Measurements from ENCODE around the gene SHH.

The SHH gene

DNA sequence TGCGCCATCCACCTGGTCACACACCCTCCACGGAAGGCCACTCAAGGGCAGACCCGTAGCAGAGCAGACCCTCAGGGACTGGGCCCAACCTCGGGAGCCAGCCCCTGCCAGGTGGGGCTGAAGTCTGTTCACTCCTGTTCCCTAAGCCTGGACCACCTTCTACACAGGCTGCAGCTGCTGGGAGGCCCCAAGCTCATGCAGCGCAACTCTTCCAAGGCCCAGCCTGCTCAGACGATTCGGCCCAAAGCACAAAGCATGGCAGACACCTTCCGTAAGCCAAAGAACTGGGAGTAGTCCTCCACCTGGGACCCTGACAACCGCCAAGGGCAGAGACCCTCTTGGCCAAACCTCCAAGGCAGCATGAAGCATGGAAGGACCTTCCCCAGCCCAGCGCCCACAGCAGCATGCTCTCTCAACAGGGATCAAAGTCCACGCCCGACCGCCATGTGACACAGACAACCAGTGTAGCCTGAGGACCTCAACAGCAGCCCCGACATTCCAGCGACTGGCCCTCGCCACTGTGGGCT, 11.5 kb downstream of the SHH start:
- DNase-seq: no peak
- no peak for TF ChIP-seq GATA1 (IDR thresholded peaks at IDR 0.05; ENCODE audit: low read depth, low read length)
- TF ChIP-seq POLR2A (IDR thresholded peaks at IDR 0.05; ENCODE audit: low read length): no peak

GRCh38 chr7:155800301-155800700, 12.0 kb downstream of the SHH start:
- no peak for DNase-seq
- no peak for TF ChIP-seq POLR2A (IDR thresholded peaks at IDR 0.05; ENCODE audit: low read length)
- no peak for TF ChIP-seq GATA1 (IDR thresholded peaks at IDR 0.05; ENCODE audit: low read depth, low read length)

DNA sequence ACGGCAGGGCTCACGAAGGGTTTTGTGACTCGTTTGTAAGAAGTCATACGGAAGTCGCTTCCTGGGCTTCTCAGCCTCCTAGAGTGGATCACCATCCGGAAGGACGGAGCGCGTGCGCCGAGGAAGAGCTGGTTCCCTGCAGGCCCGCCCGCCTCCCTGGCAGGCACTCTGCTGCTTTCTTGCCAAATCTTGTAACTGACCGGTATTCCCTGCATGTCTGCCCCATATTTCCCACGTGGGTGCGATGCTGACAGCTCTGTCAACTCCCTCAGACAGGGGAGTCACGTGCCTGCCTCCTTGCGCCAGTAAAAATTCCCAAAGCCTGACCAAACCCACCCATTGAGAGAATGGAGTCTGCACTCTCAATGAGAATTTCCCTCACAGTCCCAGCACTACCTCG, 12.7 kb downstream of the SHH start:
- TF ChIP-seq GATA1 (IDR thresholded peaks at IDR 0.05; ENCODE audit: low read depth, low read length) (no peak), POLR2A (IDR thresholded peaks at IDR 0.05; ENCODE audit: low read length) (no peak)
- no peak for DNase-seq

DNA sequence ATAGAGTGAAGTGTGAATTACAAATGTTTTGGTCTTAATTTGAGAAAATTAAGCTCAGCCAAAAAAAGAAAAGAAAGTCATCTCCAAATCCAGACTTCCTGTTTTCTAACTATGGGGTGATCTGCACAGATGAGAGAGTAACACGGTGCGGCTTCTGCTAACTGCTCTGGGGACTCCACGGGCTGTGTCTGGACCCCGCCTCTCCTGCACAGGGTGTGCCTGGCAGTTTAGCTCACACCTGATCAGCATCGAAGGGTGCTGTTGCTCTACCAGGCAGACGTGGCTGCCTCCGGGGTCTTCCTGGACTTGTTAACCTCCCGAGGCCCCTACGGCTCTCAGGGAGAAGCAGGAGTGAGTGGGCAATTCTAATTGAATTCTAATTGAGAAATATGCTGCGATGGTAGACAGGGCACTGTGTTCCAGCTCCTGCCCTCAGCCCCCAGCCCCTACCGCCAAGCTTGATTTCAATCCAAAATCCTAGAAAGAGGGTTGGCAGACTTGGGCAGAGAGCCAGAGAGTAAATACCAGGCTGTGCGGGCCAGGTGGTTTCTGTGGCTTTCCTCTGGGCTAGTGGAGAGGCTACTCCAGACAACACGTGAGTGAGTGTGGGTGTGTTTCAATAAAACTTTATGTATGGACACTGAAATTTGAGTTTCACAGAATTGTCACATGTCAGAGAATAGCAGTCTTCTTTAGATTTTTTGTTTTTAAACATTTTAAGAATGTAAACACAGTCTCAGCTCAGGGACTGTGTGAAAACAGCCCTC, 13.4 kb downstream of the SHH start:
- no peak for TF ChIP-seq GATA1 (IDR thresholded peaks at IDR 0.05; ENCODE audit: low read depth, low read length)
- no peak for TF ChIP-seq POLR2A (IDR thresholded peaks at IDR 0.05; ENCODE audit: low read length)
- DNase-seq: no peak

DNA sequence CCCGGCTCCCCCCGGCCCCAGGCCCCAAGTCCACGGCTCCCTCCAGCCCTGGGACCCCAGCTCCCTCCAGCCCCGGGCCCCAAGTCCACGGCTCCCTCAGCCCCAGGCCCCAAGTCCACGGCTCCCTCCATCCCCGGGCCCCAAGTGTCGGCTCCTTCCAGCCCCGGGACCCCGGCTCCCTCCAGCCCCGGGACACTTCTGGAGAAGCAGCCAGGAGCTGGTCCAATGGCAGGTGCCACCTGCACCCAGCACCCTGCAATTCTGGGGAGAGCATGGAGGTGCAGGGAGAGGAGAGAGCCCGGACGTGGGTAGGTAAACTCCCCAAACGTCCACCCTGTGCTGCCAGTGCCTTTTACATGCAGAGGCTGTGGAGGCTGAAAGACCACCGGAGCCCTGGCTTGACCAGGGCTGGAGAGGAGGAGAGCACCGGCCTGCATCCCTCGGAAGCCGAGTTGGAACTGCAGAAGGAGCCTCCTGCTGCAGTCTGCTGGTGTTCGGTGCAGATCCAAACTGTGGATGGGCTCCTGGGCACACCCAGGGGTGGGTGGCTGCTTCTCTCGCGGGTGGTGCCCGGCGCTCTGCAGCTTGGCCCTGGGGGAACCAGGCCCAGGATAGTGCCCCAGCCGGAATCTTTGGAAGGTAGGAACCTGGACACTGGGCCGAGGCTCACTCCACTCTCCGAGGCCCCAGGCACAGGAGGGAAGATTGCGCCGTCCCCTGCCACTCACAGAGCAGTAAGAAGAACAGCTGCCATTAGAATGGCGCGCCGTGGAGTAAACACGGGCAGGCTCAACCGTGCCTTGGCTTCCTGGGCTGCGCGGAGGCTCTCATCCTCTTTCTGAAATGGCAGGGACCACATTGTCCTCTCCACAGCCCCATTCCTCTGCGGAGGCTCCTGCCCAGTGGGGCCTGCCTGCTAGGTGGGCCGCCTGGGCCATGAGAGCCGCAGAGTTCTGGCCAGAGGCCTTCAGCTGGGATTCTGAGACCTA, 14.7 kb downstream of the SHH start:
- no peak for TF ChIP-seq POLR2A (IDR thresholded peaks at IDR 0.05; ENCODE audit: low read length)
- TF ChIP-seq GATA1 (IDR thresholded peaks at IDR 0.05; ENCODE audit: low read depth, low read length): no peak
- DNase-seq: no peak

- TF ChIP-seq POLR2A (IDR thresholded peaks at IDR 0.05; ENCODE audit: low read length) (no peak), GATA1 (IDR thresholded peaks at IDR 0.05; ENCODE audit: low read depth, low read length) (no peak)
- DNase-seq: peak; percentile 43 to 72
Measured at GRCh38 chr7:155796381-155797261, 15.6 kb downstream of the SHH start.

DNA sequence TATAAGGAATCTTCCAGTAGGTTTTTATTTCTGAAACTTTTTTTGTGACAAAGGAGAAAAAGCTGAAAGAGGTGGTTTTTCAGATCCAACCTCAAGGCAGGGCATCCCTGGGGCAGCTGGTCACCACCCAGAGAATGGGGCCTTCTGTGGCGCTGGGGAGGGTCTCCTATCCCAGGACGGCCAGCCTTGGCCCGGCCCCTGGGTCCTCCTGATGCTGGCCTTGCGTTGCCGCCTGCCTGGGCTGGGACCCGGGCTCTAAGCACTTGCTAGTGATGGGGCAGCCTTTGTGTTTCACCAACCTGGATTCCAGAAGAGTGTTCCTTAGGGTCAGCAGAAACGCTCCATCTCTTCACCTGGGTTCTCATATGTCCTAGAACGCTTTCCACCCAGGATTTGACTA, 16.3 kb downstream of the SHH start:
- no peak for TF ChIP-seq POLR2A (IDR thresholded peaks at IDR 0.05; ENCODE audit: low read length)
- no peak for TF ChIP-seq GATA1 (IDR thresholded peaks at IDR 0.05; ENCODE audit: low read depth, low read length)
- DNase-seq: no peak

DNA sequence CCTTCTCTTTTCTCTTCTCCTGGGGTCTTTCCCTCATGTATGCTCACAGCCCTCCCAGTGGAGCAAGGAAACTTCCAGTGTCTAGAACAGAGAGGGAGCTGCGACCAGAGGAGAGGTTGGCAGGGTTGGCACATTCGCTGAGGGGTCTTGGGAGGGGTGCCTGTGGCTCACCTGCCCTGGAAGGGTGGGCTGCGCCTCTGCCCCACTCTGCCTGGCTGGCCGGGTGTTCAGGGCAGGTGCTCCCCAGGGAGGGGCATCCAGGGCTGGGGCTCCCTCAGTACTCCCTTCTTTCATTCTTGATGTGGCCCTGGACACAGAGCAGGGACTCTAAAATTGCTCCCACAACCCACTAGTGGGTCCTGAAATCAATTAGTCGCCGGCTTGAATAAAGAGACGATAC, 16.9 kb downstream of the SHH start:
- TF ChIP-seq POLR2A (IDR thresholded peaks at IDR 0.05; ENCODE audit: low read length) (no peak), GATA1 (IDR thresholded peaks at IDR 0.05; ENCODE audit: low read depth, low read length) (no peak)
- no peak for DNase-seq

- TF ChIP-seq GATA1 (IDR thresholded peaks at IDR 0.05; ENCODE audit: low read depth, low read length): no peak
- TF ChIP-seq POLR2A (IDR thresholded peaks at IDR 0.05; ENCODE audit: low read length): no peak
- DNase-seq: no peak
Measured at GRCh38 chr7:155794196-155794595, 18.1 kb downstream of the SHH start.

GRCh38 chr7:155793720-155794119, 18.5 kb downstream of the SHH start:
- DNase-seq: no peak
- TF ChIP-seq POLR2A (IDR thresholded peaks at IDR 0.05; ENCODE audit: low read length) (no peak), GATA1 (IDR thresholded peaks at IDR 0.05; ENCODE audit: low read depth, low read length) (no peak)

- no peak for DNase-seq
- TF ChIP-seq GATA1 (IDR thresholded peaks at IDR 0.05; ENCODE audit: low read depth, low read length) (no peak), POLR2A (IDR thresholded peaks at IDR 0.05; ENCODE audit: low read length) (no peak)
Measured at GRCh38 chr7:155792999-155793560, 19.2 kb downstream of the SHH start.

GRCh38 chr7:155792315-155792960, 19.8 kb downstream of the SHH start:
- TF ChIP-seq POLR2A (IDR thresholded peaks at IDR 0.05; ENCODE audit: low read length) (no peak), GATA1 (IDR thresholded peaks at IDR 0.05; ENCODE audit: low read depth, low read length) (no peak)
- DNase-seq: no peak

DNA sequence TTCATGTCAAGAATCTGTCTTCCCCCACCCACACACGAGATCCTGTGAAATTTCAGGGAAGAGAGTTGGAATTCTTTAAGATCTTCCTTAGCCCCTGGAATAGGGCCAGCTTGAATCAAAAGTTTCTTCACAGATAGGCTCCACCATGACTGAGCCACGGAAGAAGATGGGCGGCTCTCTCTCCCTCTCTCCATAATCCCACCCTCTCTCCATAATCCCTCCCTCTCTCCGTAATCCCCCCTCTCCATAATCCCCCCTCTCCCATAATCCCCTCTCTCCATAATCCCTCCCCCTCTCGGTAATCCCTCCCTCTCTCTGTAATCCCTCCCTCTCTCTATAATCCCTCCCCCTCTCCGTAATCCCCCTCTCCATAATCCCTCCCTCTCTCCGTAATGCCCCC, 20.4 kb downstream of the SHH start:
- DNase-seq: no peak
- TF ChIP-seq GATA1 (IDR thresholded peaks at IDR 0.05; ENCODE audit: low read depth, low read length) (no peak), POLR2A (IDR thresholded peaks at IDR 0.05; ENCODE audit: low read length) (no peak)
